Measurements from ENCODE around the gene SLC18B1.

The SLC18B1 gene

GRCh38 chr6:132736239-132736638, 62.2 kb downstream of the SLC18B1 start:
- DNase-seq = no peak

GRCh38 chr6:132734694-132735236, 63.7 kb downstream of the SLC18B1 start:
- peak in 1 of 2 donors; percentile 4 for DNase-seq

GRCh38 chr6:132733814-132734213, 64.6 kb downstream of the SLC18B1 start:
- DNase-seq = no peak

GRCh38 chr6:132733283-132733682, 65.2 kb downstream of the SLC18B1 start:
- no peak for DNase-seq

- DNase-seq = no peak
These were observed 67.4 kb downstream of the SLC18B1 start for GRCh38 chr6:132731086-132731485.

DNA sequence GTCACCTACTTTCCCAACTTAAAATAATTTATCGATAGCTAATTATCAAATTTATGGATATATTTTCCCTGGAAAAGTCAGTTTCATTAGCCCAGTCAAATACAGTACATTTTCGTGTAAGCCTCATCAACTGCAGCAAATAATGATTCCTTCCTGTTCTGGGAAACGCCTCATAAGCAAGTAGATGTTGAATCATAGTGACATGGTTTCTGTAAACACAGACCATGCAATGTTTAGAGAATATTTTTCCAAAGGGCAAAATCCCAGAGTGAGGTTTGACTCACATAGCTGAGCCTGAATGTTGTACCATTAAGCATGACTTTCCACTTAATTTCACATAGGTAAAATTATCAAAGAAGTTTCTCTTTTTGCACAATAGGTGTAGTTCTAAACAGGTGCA, 67.9 kb downstream of the SLC18B1 start:
- DNase-seq = no peak

DNA sequence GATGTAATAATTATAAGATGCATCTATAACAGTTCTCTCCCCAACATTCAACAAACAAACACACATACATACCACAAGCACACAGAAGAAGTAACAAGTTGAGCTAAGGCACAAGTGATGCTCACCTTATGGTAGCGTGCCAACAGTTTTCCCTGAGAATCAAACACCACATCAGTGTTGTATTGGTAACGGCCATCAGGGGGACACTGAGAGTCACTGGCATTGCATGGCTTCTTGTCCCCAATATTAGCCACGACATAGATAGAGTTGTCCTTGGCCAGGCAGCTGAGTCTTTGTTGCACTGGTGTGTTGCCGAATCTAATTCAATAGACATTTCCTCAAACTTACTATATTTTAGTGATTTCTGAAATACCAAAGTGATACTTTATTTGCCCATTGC, 69.8 kb downstream of the SLC18B1 start:
- DNase-seq = no peak

DNA sequence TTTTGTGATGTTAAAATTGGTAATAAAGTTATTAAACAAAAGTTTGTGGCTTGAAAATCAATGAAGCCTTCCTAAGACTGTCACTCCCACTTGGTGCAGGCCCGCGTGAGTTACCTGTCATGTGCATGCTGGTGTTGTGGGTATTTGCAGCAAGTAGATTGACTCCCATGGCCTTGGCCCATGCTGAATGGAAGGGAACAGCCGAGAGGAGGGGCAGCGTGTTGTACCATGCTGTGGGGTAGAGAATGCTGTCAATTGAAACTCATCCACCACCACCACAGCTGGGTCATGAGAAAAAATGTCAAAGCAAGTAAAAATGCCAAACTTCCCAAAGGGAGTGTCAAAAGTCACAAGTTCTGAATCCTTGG, 71.8 kb downstream of the SLC18B1 start:
- no peak for DNase-seq

- no peak for DNase-seq
These were observed 72.4 kb downstream of the SLC18B1 start for GRCh38 chr6:132725947-132726607.

DNA sequence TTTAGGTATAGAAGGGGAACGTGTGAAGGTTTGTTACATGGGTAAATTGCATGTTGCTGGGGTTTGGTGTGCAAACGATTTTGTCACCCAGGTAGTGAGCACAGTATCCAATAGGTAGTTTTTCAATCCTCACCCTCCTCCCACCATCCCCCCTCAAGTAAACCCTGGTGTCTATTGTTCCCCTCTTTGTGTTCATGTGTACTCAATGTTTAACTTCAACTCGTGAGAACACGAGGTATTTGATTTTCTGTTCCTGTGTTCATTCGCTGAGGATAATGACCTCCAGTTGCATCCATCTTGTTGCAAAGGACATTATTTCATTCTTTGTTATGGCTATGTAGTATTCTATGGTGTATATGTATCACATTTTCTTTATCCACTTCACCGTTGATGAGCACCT, 73.0 kb downstream of the SLC18B1 start:
- DNase-seq = no peak

DNA sequence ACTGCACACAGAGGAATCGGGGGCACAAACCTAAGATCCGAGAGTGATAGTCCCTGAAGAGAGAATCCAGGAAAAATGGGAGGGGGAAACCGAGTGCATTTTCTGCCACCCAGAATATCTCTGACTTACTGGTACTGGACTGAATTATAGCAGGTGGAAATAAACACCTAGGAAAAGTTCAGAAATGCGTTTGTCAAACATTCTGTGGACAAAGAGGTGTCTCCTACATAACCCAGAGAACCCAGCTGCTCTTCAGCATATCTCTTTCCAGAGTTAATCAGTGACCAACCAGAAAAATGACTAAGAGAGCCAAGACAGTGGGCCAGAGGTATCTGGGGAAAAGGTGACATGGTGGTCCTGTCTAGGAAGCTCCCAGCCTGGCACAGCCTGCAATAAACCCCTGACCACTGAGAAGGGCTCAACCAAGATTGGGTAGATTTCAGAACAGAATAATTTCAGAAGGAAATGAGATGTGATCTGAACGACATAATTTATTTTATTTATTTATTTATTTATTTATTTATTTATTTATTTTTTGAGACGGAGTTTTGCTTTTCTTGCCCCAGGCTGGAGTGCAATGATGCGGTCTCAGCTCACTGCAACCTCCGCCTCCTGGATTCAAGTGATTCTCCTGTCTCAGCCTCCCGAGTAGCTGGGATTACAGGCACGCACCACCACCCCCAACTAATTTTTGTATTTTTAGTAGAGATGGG, 78.5 kb downstream of the SLC18B1 start:
- no peak for DNase-seq
